LoVo (cell line): Measurements from ENCODE around the gene FHOD3.
A peak's percentile ranks its signal among the peaks of the same experiment; 100 is the strongest.

Experiments used
- DNase-seq: peaks from one replicate; pipeline ENCODE4 v3.0.0-alpha.2; 2016; ENCODE audit warnings: low spot score

The FHOD3 gene

GRCh38 chr18:36296650-36297416 is 680 bp upstream of the FHOD3 start:
- peak; percentile 68 for DNase-seq

DNA sequence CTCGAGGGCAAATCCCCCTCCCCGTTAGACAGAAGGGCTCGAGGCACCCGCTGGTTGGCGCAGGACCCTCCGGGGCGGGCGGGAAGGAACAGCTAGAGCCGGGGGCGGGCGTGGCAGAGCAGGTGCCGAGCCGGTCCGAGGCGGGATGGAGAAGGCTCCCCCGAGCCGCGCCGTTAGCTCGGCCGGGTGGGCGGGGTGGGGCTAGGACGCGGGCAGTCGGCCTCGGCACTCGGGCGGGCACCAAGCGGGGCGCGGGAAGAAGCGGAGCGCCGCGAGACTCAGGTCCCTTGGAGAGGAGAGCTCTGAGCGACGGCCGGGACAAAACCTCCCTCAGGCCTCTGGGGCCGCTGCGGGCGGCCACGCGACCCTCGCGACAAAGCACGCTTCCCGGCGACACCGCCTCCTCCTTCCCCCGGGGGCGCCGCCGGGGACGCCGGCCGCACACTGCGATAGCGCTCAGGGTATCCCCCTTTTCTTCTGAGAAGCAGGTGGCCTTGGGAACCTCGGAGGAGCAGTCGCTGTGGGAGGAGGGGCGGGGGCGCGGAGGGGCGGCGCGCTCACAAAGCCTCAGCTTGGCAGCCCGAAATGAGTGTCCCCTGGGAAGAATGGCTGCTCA is 721 bp downstream of the FHOD3 start:
- no peak for DNase-seq

- DNase-seq, result no peak
Observed at GRCh38 chr18:36299015-36299414, 1.5 kb downstream of the FHOD3 start.

DNA sequence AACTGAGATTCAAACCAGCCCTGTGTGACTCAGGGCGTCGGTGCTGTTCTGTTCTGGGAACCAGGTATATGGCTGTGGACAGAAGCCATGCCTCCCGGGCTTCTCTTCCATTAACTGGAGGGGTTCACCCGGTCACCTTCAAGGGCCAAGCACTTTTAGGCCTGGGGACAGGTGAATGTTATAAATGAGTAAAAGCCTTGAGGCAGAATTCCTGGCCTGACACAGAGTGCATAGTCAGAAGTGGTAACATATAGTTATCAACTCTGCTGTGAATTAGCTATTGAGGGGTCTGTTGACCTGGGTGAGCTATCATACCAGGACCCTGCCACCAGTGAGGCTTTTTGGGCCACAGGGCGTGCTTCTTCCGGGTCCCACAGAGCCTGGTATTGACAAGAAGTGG is 2.7 kb downstream of the FHOD3 start:
- no peak for DNase-seq

- no peak for DNase-seq
Observed at GRCh38 chr18:36301884-36302283, 4.4 kb downstream of the FHOD3 start.

DNA sequence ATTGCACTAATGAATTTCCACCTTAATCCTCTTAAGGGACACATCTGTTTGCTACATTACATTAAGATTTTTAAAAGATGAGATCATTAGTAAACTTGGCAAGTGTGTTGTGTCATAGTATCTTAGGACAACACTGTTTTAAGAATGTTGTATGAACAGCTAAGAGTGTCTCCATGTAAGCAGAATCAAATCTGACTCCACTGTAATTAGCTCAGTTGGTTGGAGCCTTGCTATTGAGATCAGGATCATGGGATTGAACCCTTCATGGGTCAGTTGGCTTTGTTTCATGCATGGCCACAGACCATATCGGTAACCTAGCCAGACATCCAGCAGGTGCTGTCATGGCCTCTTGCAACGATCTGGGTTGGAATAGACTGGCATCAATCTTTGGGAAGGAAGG is 5.2 kb downstream of the FHOD3 start:
- no peak for DNase-seq

- DNase-seq, result no peak
Observed at GRCh38 chr18:36303211-36303844, 5.8 kb downstream of the FHOD3 start.

DNA sequence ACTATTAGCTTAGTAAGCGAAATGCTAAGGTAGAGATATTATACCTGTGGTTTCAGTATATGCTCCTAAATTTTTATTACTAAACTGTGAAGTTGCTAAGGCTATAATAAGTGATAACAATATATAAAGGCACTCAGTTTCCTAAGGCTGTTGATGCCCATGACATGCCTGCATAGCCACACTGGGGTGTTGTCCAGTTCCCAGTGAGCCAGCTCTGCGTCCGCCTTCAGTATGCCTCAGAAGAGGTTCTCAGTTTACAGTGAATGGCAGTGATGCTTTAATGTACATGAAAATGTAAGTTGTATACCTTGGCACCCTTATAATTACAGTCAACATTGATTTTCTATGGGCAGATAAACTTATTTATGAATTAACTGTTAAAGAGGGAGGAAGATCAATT is 7.2 kb downstream of the FHOD3 start:
- no peak for DNase-seq

- no peak for DNase-seq
Observed at GRCh38 chr18:36305375-36305774, 7.9 kb downstream of the FHOD3 start.

GRCh38 chr18:36307513-36307912 is 10.0 kb downstream of the FHOD3 start:
- no peak for DNase-seq

GRCh38 chr18:36308711-36309435 is 11.4 kb downstream of the FHOD3 start:
- DNase-seq, result no peak

GRCh38 chr18:36309436-36310391 is 12.2 kb downstream of the FHOD3 start:
- DNase-seq, result peak; percentile 69

- DNase-seq, result no peak
Observed at GRCh38 chr18:36311026-36311570, 13.6 kb downstream of the FHOD3 start.

DNA sequence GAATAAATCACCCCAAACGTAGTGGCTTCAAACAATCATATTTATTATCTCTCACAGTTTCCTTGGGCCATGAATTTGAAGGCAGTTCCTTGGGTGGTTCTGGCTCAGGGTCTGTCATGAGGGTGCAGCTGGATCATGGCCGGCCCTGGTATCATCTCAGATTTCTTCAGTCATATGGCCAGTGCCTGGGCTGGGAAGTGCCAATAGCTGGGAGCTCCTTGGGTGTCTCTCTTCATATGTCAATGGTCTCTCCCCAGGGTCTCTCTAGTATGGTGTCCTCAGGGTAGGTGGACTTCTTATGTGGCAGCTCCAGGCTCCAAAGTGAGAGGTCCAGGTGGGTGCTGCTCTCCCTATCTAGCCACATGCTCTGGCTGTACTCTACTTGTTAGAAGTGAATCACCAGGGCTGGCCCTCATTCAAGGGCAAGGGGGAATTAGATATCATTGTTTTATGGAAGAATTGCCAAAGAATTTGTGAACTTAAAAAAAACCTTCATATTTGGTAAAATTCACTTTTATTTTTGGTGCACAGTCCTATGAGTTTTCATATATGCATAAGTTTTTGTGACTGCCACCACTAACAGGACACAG is 15.4 kb downstream of the FHOD3 start:
- DNase-seq, result no peak

- no peak for DNase-seq
Observed at GRCh38 chr18:36314098-36314497, 16.6 kb downstream of the FHOD3 start.

- DNase-seq, result no peak
Observed at GRCh38 chr18:36314754-36315153, 17.2 kb downstream of the FHOD3 start.

DNA sequence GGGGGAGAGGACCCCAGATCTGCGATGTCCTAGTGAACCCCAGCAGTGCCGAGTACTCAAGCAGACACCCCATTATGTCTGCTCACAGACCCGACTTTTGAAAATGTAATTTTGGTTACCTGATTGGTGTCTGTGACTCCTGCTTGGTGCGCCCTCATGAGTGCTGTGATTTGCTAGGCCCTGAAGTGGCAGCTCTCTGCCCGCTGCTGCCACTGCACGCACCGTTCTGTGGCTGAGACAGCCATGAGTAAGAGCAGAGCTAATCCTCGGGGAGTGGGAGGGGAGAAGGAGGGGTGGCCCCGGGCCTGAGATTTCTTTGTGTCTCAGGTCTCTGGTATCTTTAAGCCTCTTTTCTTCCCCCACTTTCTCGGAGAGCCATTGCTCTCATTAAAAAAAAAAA is 18.2 kb downstream of the FHOD3 start:
- DNase-seq, result no peak

DNA sequence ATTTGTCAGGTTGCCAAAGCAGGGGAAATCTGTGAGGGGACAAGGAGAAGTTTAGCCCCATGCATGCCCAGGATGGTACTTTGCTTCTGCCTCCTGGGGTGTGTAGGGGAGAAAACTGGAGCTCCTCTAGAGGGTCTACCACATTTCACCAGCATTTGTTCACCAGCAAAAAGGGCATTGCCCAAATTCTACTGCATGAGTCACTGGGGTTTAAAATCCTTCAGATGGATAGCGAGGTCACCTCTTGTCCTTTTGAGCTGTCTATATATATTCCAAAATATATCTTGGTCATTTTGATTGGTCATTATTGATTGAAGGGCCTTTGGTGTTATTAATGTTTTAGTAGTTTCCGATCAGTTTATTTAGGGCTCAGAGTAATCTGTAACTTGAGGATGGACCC is 18.7 kb downstream of the FHOD3 start:
- no peak for DNase-seq

DNA sequence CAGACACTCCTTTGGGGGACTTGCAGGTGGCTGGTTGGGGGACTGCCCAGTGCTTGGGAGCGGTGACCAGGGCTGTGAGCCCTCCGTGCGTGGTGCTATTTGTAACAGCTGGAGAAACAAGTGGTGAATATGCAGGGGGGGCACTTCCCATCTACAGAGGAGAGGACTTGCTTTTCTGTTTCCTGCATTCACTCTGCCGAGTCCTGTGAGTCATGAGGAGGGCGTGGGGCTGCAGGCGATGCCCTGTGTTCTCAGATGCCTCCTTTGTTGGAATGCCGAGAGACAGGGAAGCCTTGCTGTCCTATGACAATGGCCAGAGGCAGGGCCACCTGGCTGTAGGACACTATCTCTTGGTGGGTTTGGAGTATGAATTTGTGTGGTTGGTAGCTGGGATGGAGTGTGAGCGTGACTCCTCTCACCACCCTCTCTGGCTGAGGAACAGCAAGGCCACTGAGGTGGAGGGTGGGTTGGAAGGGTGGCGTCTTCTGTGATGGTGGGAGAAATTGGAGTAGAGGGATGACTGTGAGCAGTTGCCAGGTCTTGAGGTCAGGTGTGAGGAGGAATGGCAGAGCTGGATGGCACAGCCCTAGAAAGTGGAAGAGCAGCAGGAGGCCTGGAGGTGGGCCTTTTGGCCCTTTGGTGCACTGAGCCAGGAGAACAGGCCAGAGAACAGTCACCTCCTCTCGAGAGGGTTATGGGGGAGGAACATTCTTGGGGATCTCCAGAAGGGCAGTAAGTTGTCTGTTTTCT is 24.3 kb downstream of the FHOD3 start:
- peak; percentile 34 for DNase-seq

GRCh38 chr18:36322408-36322728 is 24.9 kb downstream of the FHOD3 start:
- no peak for DNase-seq
